PC-9 (cell line): Measurements from ENCODE around the gene SYK.

Source experiments
- EZH2 ChIP-seq: fragments of 200-600 bp; sonication (generic); IDR thresholded peaks from 2 replicates; pipeline ENCODE4 v1.8.0; 2017; ENCODE audit warnings: antibody characterized with exemption, low read depth
- TF ChIP-seq, protein P1 (sequence below): fragments of 200-600 bp; sonication (generic); conservative IDR thresholded peaks from 2 replicates; pipeline ENCODE4 v1.6.1; 2017; ENCODE audit warnings: mixed run types, antibody characterized with exemption, mild to moderate bottlenecking, moderate library complexity

DNA sequence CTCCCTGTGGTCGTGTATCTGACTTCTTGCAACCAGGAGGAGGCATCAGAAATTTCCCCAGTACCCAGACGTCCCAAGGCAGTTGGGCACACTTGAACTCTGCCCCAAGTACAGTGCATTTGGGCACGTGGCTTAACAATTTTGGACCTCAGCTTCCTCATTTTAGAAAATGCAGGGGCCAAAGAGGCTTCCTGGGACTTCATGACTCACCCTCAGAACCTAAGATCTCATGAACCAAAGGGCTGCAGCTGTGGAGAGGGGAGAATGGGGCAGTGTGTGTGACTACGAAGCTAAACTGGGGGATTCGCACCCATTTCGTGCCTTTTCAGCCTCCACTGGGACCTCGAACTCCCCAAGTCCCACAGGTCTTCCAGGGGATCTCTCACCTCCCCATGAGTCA lies 59.2 kb downstream of the SYK start:
- TF ChIP-seq, protein P1, sequence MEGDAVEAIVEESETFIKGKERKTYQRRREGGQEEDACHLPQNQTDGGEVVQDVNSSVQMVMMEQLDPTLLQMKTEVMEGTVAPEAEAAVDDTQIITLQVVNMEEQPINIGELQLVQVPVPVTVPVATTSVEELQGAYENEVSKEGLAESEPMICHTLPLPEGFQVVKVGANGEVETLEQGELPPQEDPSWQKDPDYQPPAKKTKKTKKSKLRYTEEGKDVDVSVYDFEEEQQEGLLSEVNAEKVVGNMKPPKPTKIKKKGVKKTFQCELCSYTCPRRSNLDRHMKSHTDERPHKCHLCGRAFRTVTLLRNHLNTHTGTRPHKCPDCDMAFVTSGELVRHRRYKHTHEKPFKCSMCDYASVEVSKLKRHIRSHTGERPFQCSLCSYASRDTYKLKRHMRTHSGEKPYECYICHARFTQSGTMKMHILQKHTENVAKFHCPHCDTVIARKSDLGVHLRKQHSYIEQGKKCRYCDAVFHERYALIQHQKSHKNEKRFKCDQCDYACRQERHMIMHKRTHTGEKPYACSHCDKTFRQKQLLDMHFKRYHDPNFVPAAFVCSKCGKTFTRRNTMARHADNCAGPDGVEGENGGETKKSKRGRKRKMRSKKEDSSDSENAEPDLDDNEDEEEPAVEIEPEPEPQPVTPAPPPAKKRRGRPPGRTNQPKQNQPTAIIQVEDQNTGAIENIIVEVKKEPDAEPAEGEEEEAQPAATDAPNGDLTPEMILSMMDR: no peak
- TF ChIP-seq EZH2: no peak
